HG02973 (cell line): ENCODE results near the gene CTBP2.
"Not testable (repeated sequence)": the region's sequence is repeated elsewhere in the genome, so short reads cannot be mapped to it uniquely, and the experiment has no call there.

ENCODE experiments used
- ATAC-seq: cut with Tn5 transposase; IDR thresholded peaks from one replicate; pipeline ENCODE4 v1.9.1; 2021; ENCODE audit warnings: moderate library complexity; ENCODE audit not compliant: unreplicated experiment

CTBP2 gene

GRCh38 chr10:125186431-125187170 lies 26.2 kb upstream of the CTBP2 start:
- ATAC-seq: no peak

- not testable (repeated sequence) for ATAC-seq
Observed at GRCh38 chr10:125179107-125179506, 18.7 kb upstream of the CTBP2 start.

GRCh38 chr10:125177641-125178640 lies 17.6 kb upstream of the CTBP2 start:
- no peak for ATAC-seq

- no peak for ATAC-seq
Observed at GRCh38 chr10:125175807-125176206, 15.4 kb upstream of the CTBP2 start.

GRCh38 chr10:125174360-125174759 lies 14.0 kb upstream of the CTBP2 start:
- ATAC-seq: no peak

GRCh38 chr10:125172694-125173093 lies 12.3 kb upstream of the CTBP2 start:
- ATAC-seq: no peak

- ATAC-seq: no peak
Observed at GRCh38 chr10:125171402-125172306, 11.3 kb upstream of the CTBP2 start.

- no peak for ATAC-seq
Observed at GRCh38 chr10:125169915-125170314, 9.6 kb upstream of the CTBP2 start.

- no peak for ATAC-seq
Observed at GRCh38 chr10:125169279-125169678, 8.9 kb upstream of the CTBP2 start.

GRCh38 chr10:125166658-125167057 lies 6.3 kb upstream of the CTBP2 start:
- ATAC-seq: no peak

GRCh38 chr10:125165584-125166573 lies 5.5 kb upstream of the CTBP2 start:
- ATAC-seq: no peak

- no peak for ATAC-seq
Observed at GRCh38 chr10:125164421-125164820, 4.1 kb upstream of the CTBP2 start.

- no peak for ATAC-seq
Observed at GRCh38 chr10:125163803-125164202, 3.4 kb upstream of the CTBP2 start.

- ATAC-seq: not testable (repeated sequence)
Observed at GRCh38 chr10:125163312-125163711, 2.9 kb upstream of the CTBP2 start.

GRCh38 chr10:125162120-125162931 lies 2.0 kb upstream of the CTBP2 start:
- no peak for ATAC-seq

GRCh38 chr10:125161707-125162119 lies 1.4 kb upstream of the CTBP2 start:
- no peak for ATAC-seq

- ATAC-seq: no peak
Observed at GRCh38 chr10:125160856-125161706, 718 bp upstream of the CTBP2 start.

GRCh38 chr10:125159486-125159931 lies 854 bp downstream of the CTBP2 start:
- no peak for ATAC-seq
